Bronchial epithelial cell (primary cell): ENCODE data around the gene SORCS2. TPM values are rescaled to one million over a fixed set of nuclear protein-coding genes. Genes with fewer than 3 reads are reported as not detected.

ENCODE experiments used
- DNase-seq: peaks from one replicate; pipeline ENCODE4 v3.0.0-alpha.2; 2010; ENCODE audit warnings: low read depth
- FAIRE-seq: peaks from 2 replicates; lab custom pipeline; 2011; peaks lifted over from hg19 to GRCh38; lab: Jason Lieb, UNC
- H3K27me3 ChIP-seq: 2 replicates; pipeline ENCODE4 v1.5.1; 2011; ENCODE audit warnings: low read length; ENCODE audit not compliant: control insufficient read depth, insufficient read depth
- H3K36me3 ChIP-seq: 2 replicates; pipeline ENCODE4 v1.5.1; 2011; ENCODE audit warnings: low read length; ENCODE audit not compliant: control insufficient read depth, insufficient read depth
- H3K4me3 ChIP-seq: 2 replicates; pipeline ENCODE4 v1.5.1; 2011; ENCODE audit warnings: mild to moderate bottlenecking, low read depth, low read length, control low read depth
- CTCF ChIP-seq: IDR thresholded peaks from 2 replicates; pipeline ENCODE4 v1.5.1; 2011; ENCODE audit warnings: mild to moderate bottlenecking, moderate library complexity, low read length, control low read depth, inconsistent platforms; ENCODE audit not compliant: insufficient read depth, severe bottlenecking
- total RNA-seq: library from RNA; depleted of rRNA; stranded (reverse); fragments of >200 nt; gene quantifications from 2 replicates; pipeline ENCODE4 v1.2.1, GENCODE V29; 2014

SORCS2 gene
- total RNA-seq, 1 donor from 2014 or later, result under 0.01 TPM

DNA sequence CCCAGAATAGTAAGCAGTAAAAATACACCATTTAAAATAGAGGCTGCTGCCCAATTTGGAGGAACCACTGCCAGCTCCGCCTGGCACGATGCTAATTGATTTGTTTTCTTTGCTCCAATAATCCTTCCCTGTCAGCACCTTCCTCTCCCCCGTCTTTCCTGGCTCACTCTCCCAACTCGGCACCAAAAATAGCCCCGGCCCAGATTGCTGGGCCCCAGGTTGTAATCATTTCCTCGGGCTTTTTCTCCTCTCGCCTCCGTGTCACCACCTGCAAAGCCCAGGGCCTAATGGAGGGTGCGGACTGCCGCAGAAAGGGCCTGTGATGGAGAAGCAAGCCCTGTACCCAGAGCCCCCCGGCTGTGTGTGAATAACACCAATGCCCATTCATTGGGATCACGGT is 440.0 kb downstream of the SORCS2 start:
- no peak for FAIRE-seq
- Histone ChIP-seq H3K36me3 (no peaks in the 10 kb centered on the region), H3K4me3 (no peak overlapping the region), H3K27me3 (peaks cover 10% of the 10 kb centered on the region)
- no peak for TF ChIP-seq CTCF
- DNase-seq, result no peak

DNA sequence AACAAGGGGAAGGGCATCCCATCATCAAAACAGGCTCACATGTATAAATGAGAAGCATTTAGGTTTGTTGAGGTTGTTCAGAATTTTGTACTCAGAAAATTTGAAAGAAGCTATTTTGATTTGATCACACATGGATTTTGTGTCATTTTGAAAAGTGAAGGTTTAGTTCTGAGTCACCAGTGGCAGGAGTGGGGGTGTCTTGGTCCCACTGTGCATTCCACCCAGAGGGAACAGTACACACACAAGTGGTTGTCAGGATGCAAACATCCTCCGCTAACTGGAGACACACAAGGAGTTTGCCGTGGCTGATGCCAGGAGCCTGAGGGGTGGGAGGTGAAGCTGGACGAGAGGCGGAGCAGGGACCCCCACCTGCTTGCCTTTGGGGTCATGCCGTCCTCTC is 440.6 kb downstream of the SORCS2 start:
- TF ChIP-seq CTCF, result no peak
- H3K4me3 ChIP-seq, result no peak overlapping the region
- peaks cover 10% of the 10 kb centered on the region for H3K27me3 ChIP-seq
- DNase-seq, result no peak
- no peak for FAIRE-seq
- H3K36me3 ChIP-seq, result no peaks in the 10 kb centered on the region

GRCh38 chr4:7634661-7635251 is 442.4 kb downstream of the SORCS2 start:
- no peaks in the 10 kb centered on the region for H3K36me3 ChIP-seq
- TF ChIP-seq CTCF, result no peak
- peaks cover 10% of the 10 kb centered on the region for H3K27me3 ChIP-seq
- H3K4me3 ChIP-seq, result no peak overlapping the region
- DNase-seq, result no peak
- FAIRE-seq, result peak; percentile 55

DNA sequence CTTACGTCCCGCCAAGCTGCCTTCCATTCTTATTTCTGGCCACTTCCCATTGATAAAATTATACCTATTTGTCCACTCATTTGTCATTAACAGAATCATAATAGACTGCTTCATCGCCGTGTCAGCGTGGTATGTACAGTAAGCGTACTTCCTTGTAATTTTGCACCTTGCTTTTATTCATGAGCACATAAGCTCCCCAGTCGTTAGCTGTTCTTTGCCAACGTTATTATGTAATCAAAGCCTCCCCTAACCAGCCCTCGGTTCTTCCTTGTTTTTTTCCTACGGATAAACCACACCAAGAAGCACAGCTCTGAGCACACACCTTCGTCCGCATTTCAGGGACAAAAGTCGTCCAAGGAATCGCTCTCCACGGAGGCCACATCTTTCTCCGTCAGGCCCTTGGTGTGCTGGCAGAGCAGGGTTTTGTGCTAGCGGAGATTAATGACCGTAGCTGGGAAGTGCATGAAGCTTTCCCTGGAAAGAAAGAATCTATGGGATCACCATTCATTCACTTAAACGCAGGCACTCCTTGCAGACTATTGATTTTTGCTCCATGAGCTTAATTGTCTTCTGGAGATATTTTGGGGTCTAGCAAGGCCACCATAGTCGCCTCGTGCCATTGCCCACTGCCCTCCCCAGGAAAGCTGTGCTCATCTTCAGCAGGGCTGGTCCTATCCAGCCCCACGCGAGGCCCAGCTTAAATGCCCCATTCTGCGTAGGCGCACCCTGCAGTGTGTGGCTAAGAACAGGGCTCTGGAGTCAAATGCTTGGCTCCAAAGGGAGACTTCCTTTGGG is 443.3 kb downstream of the SORCS2 start:
- Histone ChIP-seq H3K4me3 (no peak overlapping the region), H3K36me3 (no peaks in the 10 kb centered on the region), H3K27me3 (peaks cover 10% of the 10 kb centered on the region)
- no peak for FAIRE-seq
- TF ChIP-seq CTCF, result no peak
- DNase-seq, result peak; percentile 8

DNA sequence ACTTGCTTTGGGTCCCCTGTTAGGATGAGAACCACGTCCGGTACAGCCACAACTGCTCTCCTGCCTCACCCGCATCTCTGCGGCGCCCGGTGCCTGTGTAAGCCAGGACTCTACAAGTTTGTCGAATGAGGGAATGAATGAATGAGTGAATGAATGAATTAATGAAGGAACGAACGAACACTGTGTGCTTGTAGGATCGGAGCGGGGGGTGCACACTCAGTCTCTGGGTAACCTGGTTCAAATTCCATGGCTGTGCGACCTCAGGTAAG is 443.8 kb downstream of the SORCS2 start:
- TF ChIP-seq CTCF, result no peak
- DNase-seq (no peak), FAIRE-seq (no peak)
- Histone ChIP-seq H3K27me3 (peaks cover 10% of the 10 kb centered on the region), H3K4me3 (no peak overlapping the region), H3K36me3 (no peaks in the 10 kb centered on the region)

GRCh38 chr4:7637139-7637538 is 444.8 kb downstream of the SORCS2 start:
- FAIRE-seq, result no peak
- H3K36me3 ChIP-seq, result no peaks in the 10 kb centered on the region
- H3K27me3 ChIP-seq, result peaks cover 10% of the 10 kb centered on the region
- TF ChIP-seq CTCF, result no peak
- no peak for DNase-seq
- no peak overlapping the region for H3K4me3 ChIP-seq
